B cell (primary cell): Measurements from ENCODE around the gene ELL3. TPM values are rescaled to one million over a fixed set of nuclear protein-coding genes. Genes with fewer than 3 reads are reported as not detected.

Experiments
- ATAC-seq: fragments of 200-7000 bp; cut with Tn5 transposase; one replicate; pipeline ENCODE4 v1.10.0; 2021; ENCODE audit warnings: low read depth, mild to moderate bottlenecking, moderate number of reproducible peaks, moderate library complexity
- CTCF ChIA-PET: fragments of 350-600 bp; sonication (Branson Sonifier 250); formaldehyde crosslinking; loops from one replicate; lab custom pipeline; 2021; ENCODE audit warnings: antibody characterized with exemption, inconsistent platforms; lab: Charles Lee
- POLR2A ChIA-PET: fragments of 350-600 bp; sonication (Branson Sonifier 250); formaldehyde crosslinking; loops from one replicate; lab custom pipeline; 2021; ENCODE audit warnings: antibody characterized with exemption; lab: Charles Lee
- DNase-seq: peaks from one replicate; pipeline ENCODE4 v3.0.0; 2013
- H2AFZ ChIP-seq: 2 replicates; pipeline ENCODE4 v1.6.1; 2012; ENCODE audit warnings: mild to moderate bottlenecking, low read depth, low read length; ENCODE audit not compliant: insufficient read depth, poor library complexity, severe bottlenecking
- H3K27ac ChIP-seq, 2 donors: 1 replicate in 1 of 2; 2 replicates in 1 of 2; pipeline ENCODE4 v1.5.1; 2012 to 2013; ENCODE audit warnings: low read length in 2 of 2, mild to moderate bottlenecking in 2 of 2, moderate library complexity in 1 of 2
- H3K27me3 ChIP-seq, 4 experiments: fragments of 200-600 bp in 1 of 4; sonication (generic) in 1 of 4; replicated peaks in 1 of 4; 1 replicate in 2 of 4; 2 replicates in 2 of 4; pipeline versions ENCODE4 v1.6.1 to v1.7.0; 2013 to 2016; ENCODE audit warnings: low read length in 3 of 4, mild to moderate bottlenecking in 2 of 4, mixed read lengths in 1 of 4, moderate library complexity in 1 of 4; ENCODE audit not compliant: insufficient read depth in 4 of 4, control insufficient read depth in 3 of 4; ENCODE audit errors: control extremely low read depth in 1 of 4
- H3K36me3 ChIP-seq, 2 experiments: replicated peaks in 1 of 2; 1 replicate in 1 of 2; 2 replicates in 1 of 2; pipeline versions ENCODE4 v1.6.1 to v1.7.1; 2013; ENCODE audit warnings: low read length in 1 of 2; ENCODE audit not compliant: insufficient read depth in 2 of 2, control insufficient read depth in 1 of 2; ENCODE audit errors: control extremely low read depth in 1 of 2, extremely low read depth in 1 of 2
- H3K4me1 ChIP-seq, 2 donors: fragments of 200-600 bp in 1 of 2; sonication (generic) in 1 of 2; 1 replicate in 1 of 2; 2 replicates in 1 of 2; pipeline versions ENCODE4 v1.5.1 to v1.6.1; 2013 to 2017; ENCODE audit warnings: low read length in 2 of 2; ENCODE audit not compliant: control insufficient read depth in 2 of 2, insufficient read depth in 2 of 2
- H3K4me2 ChIP-seq: replicated peaks from 2 replicates; pipeline ENCODE3; 2012; ENCODE audit warnings: mild to moderate bottlenecking, low read depth, low read length; ENCODE audit not compliant: poor library complexity, severe bottlenecking
- H3K4me3 ChIP-seq, 5 experiments: fragments of 200-600 bp in 1 of 5; sonication (generic) in 1 of 5; 1 replicate in 3 of 5; 2 replicates in 2 of 5; pipeline versions ENCODE4 v1.5.1 to v1.7.0; 2011 to 2016; ENCODE audit warnings: low read length in 4 of 5, mild to moderate bottlenecking in 4 of 5, low read depth in 2 of 5, control low read depth in 1 of 5, moderate library complexity in 1 of 5; ENCODE audit not compliant: insufficient read depth in 1 of 5; ENCODE audit errors: control extremely low read depth in 1 of 5, extremely low read depth in 1 of 5
- H3K79me2 ChIP-seq: fragments of 200-600 bp; sonication (generic); one replicate; pipeline ENCODE4 v1.6.0; 2016; ENCODE audit warnings: low read length; ENCODE audit not compliant: control insufficient read depth, insufficient read depth
- H3K9ac ChIP-seq: fragments of 200-600 bp; sonication (generic); 2 replicates; pipeline ENCODE4 v1.6.1; 2017; ENCODE audit warnings: mild to moderate bottlenecking, low read length, moderate library complexity
- H3K9me3 ChIP-seq, 3 donors: one replicate each; pipeline versions ENCODE4 v1.6.1 to v1.7.1; 2013; ENCODE audit warnings: low read length in 2 of 3; ENCODE audit not compliant: control insufficient read depth in 2 of 3, insufficient read depth in 1 of 3; ENCODE audit errors: control extremely low read depth in 1 of 3
- H4K20me1 ChIP-seq: 2 replicates; pipeline ENCODE4 v1.6.0; 2012; ENCODE audit warnings: mild to moderate bottlenecking, low read length; ENCODE audit not compliant: insufficient read depth, control insufficient read depth, poor library complexity, severe bottlenecking
- H3K27ac Mint-ChIP-seq: one replicate; pipeline ENCODE4 v1.8.0; 2021; ENCODE audit warnings: mixed read lengths
- H3K27me3 Mint-ChIP-seq: one replicate; pipeline ENCODE4 v1.8.0; 2021; ENCODE audit warnings: mixed read lengths
- H3K4me1 Mint-ChIP-seq: one replicate; pipeline ENCODE4 v1.8.0; 2021; ENCODE audit warnings: mixed read lengths
- H3K4me3 Mint-ChIP-seq: one replicate; pipeline ENCODE4 v1.8.0; 2021; ENCODE audit warnings: mixed read lengths
- H3K9me3 Mint-ChIP-seq: one replicate; pipeline ENCODE4 v1.8.0; 2022; ENCODE audit warnings: mixed read lengths; ENCODE audit not compliant: insufficient read depth
- EZH2 ChIP-seq: IDR thresholded peaks from 2 replicates; pipeline ENCODE4 v1.6.1; 2012; ENCODE audit warnings: borderline replicate concordance, low read depth, mild to moderate bottlenecking, moderate library complexity, low read length; ENCODE audit not compliant: insufficient read depth, poor library complexity, severe bottlenecking
- WGBS: methylation state at CpG from one replicate; pipeline ENCODE4 v1.1.5; 2013; ENCODE audit warnings: missing lambda C conversion rate; ENCODE audit not compliant: insufficient coverage; 5-methylcytosine and 5-hydroxymethylcytosine counted together
- intact Hi-C: fragments of 100-400 bp; cut with micrococcal nuclease; formaldehyde crosslinking; loops from one replicate; pipeline ENCODE4 v1.10.0; 2022
- polyA plus RNA-seq: library from polyadenylated mRNA; depleted of rRNA; stranded (reverse); fragments of >200 nt; gene quantifications from 2 replicates; pipeline ENCODE4 v1.2.3, GENCODE V29; 2012
- small RNA-seq: library from RNA; depleted of rRNA; stranded (forward); fragments of <200 nt; gene quantifications from one replicate; pipeline ENCODE3, GENCODE V24; 2012; ENCODE audit warnings: low replicate concordance, low read depth; ENCODE audit not compliant: insufficient read length
- total RNA-seq, 2 donors: library from RNA; stranded (reverse); fragments of 120-200 nt in 1 of 2; gene quantifications; 1 replicate in 1 of 2; 2 replicates in 1 of 2; pipeline versions ENCODE4 v1.2.3 to v1.2.4, GENCODE V29; 2013 to 2022
- TF ChIP-seq, protein P1 (sequence below): fragments of 200-600 bp; IDR thresholded peaks from one replicate; pipeline ENCODE4 v1.8.0; 2022; ENCODE audit warnings: antibody characterized with exemption, mild to moderate bottlenecking

ELL3 gene
- total and polyA plus RNA-seq, 2 donors (not counting 1 experiment from before 2014, with no cell fraction given), result 22.0 to 88.8 TPM

- ChIA-PET CTCF (no interaction called here), POLR2A (no interaction called here)
- H3K27me3 Mint-ChIP-seq, result peaks cover 13% of the 10 kb centered on the region
- no peak overlapping the region for H3K27ac Mint-ChIP-seq
- DNase-seq (no peak), ATAC-seq (no peak)
- H3K4me1 Mint-ChIP-seq, result no peaks in the 10 kb centered on the region
- Histone ChIP-seq H3K27me3 (no peaks in the 10 kb centered on the region), H3K9me3 (no peaks in the 10 kb centered on the region), H3K9ac (no peak overlapping the region), H4K20me1 (no peaks in the 10 kb centered on the region), H3K4me1 (no peaks in the 10 kb centered on the region), H3K4me3 (no peak overlapping the region), H3K79me2 (no peaks in the 10 kb centered on the region), H2AFZ (no peak overlapping the region), H3K36me3 (no peaks in the 10 kb centered on the region), H3K4me2 (no peak overlapping the region), H3K27ac (no peak overlapping the region)
- 100% methylated on average over 1 of the region's 4 CpGs for WGBS
- no peaks in the 10 kb centered on the region for H3K9me3 Mint-ChIP-seq
- intact Hi-C loops, result no loop called here
- H3K4me3 Mint-ChIP-seq, result no peak overlapping the region
- TF ChIP-seq, protein P1, sequence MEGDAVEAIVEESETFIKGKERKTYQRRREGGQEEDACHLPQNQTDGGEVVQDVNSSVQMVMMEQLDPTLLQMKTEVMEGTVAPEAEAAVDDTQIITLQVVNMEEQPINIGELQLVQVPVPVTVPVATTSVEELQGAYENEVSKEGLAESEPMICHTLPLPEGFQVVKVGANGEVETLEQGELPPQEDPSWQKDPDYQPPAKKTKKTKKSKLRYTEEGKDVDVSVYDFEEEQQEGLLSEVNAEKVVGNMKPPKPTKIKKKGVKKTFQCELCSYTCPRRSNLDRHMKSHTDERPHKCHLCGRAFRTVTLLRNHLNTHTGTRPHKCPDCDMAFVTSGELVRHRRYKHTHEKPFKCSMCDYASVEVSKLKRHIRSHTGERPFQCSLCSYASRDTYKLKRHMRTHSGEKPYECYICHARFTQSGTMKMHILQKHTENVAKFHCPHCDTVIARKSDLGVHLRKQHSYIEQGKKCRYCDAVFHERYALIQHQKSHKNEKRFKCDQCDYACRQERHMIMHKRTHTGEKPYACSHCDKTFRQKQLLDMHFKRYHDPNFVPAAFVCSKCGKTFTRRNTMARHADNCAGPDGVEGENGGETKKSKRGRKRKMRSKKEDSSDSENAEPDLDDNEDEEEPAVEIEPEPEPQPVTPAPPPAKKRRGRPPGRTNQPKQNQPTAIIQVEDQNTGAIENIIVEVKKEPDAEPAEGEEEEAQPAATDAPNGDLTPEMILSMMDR, result no peak
- no peak for TF ChIP-seq EZH2
Measured at GRCh38 chr15:43723151-43723550, 53.6 kb downstream of the ELL3 start.

Small RNA genes within 50 kb of the gene (small RNA-seq; reads per million reads assigned to genes)
- not detected for gene MIR1282
- gene RNU6-354P, result not detected

Other genes starting within 250 kb of the ELL3 start
- gene PPIP5K1, start 186.8 kb downstream of the ELL3 start, total RNA-seq, result 88.9 and 94.8 TPM in 2 replicates
- gene PPIP5K1, start 186.8 kb downstream of the ELL3 start, polyA plus RNA-seq, result 40.2 and 40.6 TPM in 2 replicates
- not detected in 2 replicates for gene CKMT1B, start 182.9 kb downstream of the ELL3 start, total RNA-seq
- gene CKMT1B, start 182.9 kb downstream of the ELL3 start, polyA plus RNA-seq, result not detected in 2 replicates
- 1.0 and 1.3 TPM in 2 replicates for gene STRC, start 158.2 kb downstream of the ELL3 start, total RNA-seq
- 1.3 and 1.7 TPM in 2 replicates for gene STRC, start 158.2 kb downstream of the ELL3 start, polyA plus RNA-seq
- 17.2 and 21.3 TPM in 2 replicates for gene CATSPER2, start 128.1 kb downstream of the ELL3 start, total RNA-seq
- gene CATSPER2, start 128.1 kb downstream of the ELL3 start, polyA plus RNA-seq, result 6.7 and 7.9 TPM in 2 replicates
- not detected in 2 replicates for gene CKMT1A, start 83.1 kb downstream of the ELL3 start, total RNA-seq
- 0.12 TPM in 1 of 2 replicates, not detected in the other for gene CKMT1A, start 83.1 kb downstream of the ELL3 start, polyA plus RNA-seq
- 82.5 and 83.1 TPM in 2 replicates for gene PDIA3, start 30.5 kb downstream of the ELL3 start, total RNA-seq
- gene PDIA3, start 30.5 kb downstream of the ELL3 start, polyA plus RNA-seq, result 42.7 and 122 TPM in 2 replicates
- 436 and 455 TPM in 2 replicates for gene SERF2, start 15.4 kb upstream of the ELL3 start, total RNA-seq
- gene SERF2, start 15.4 kb upstream of the ELL3 start, polyA plus RNA-seq, result 806 and 821 TPM in 2 replicates
- gene SERINC4, start 23.3 kb upstream of the ELL3 start, total RNA-seq, result 0.24 and 0.32 TPM in 2 replicates
- 0.10 TPM in 1 of 2 replicates, not detected in the other for gene SERINC4, start 23.3 kb upstream of the ELL3 start, polyA plus RNA-seq
- 24.0 and 25.7 TPM in 2 replicates for gene HYPK, start 23.6 kb upstream of the ELL3 start, total RNA-seq
- gene HYPK, start 23.6 kb upstream of the ELL3 start, polyA plus RNA-seq, result 23.5 and 61.7 TPM in 2 replicates
- 22.0 and 22.1 TPM in 2 replicates for gene MFAP1, start 47.7 kb upstream of the ELL3 start, total RNA-seq
- 3.4 and 9.9 TPM in 2 replicates for gene MFAP1, start 47.7 kb upstream of the ELL3 start, polyA plus RNA-seq
- 10.9 and 12.7 TPM in 2 replicates for gene WDR76, start 50.0 kb upstream of the ELL3 start, total RNA-seq
- 1.9 and 3.0 TPM in 2 replicates for gene WDR76, start 50.0 kb upstream of the ELL3 start, polyA plus RNA-seq